Esophagus squamous epithelium (tissue), 4 donors: ENCODE measurements around the gene MAP3K12.

Source experiments
- POLR2A ChIP-seq, 4 donors: fragments of 450-650 bp; IDR thresholded peaks; one replicate each; pipeline ENCODE4 v1.6.1; 2017; ENCODE audit warnings: antibody characterized with exemption in 4 of 4, mild to moderate bottlenecking in 4 of 4, moderate library complexity in 3 of 4
- TF ChIP-seq, protein P1 (sequence below), 6 experiments: fragments of 450-650 bp in 4 of 6; fragments of 200-600 bp in 2 of 6; sonication (generic) in 2 of 6; IDR thresholded peaks; one replicate each; pipeline ENCODE4 v1.5.1; 2016 to 2019; ENCODE audit warnings: antibody characterized with exemption in 6 of 6, mild to moderate bottlenecking in 4 of 6, moderate library complexity in 4 of 6

DNA sequence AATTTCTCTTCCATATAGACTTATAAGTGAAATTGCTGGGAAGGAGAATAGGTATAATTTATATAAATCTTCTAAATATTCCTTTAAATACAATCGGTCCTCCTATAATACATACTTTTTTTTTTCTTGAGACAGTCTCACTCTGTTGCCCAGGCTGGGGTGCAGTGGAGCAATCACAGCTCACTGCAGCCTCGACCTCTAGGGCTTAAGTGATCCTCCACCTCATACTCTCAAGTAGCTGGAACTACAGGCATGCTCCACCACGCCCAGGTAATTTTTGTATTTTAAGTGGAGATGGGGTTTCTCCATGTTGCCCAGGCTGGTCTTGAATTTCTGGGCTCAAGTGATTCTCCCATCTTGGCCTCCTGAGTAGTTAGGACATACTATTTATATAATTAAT, 37.7 kb upstream of the MAP3K12 start:
- TF ChIP-seq, protein P1, sequence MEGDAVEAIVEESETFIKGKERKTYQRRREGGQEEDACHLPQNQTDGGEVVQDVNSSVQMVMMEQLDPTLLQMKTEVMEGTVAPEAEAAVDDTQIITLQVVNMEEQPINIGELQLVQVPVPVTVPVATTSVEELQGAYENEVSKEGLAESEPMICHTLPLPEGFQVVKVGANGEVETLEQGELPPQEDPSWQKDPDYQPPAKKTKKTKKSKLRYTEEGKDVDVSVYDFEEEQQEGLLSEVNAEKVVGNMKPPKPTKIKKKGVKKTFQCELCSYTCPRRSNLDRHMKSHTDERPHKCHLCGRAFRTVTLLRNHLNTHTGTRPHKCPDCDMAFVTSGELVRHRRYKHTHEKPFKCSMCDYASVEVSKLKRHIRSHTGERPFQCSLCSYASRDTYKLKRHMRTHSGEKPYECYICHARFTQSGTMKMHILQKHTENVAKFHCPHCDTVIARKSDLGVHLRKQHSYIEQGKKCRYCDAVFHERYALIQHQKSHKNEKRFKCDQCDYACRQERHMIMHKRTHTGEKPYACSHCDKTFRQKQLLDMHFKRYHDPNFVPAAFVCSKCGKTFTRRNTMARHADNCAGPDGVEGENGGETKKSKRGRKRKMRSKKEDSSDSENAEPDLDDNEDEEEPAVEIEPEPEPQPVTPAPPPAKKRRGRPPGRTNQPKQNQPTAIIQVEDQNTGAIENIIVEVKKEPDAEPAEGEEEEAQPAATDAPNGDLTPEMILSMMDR (IDR thresholded peaks at IDR 0.05), result no peak
- TF ChIP-seq POLR2A (IDR thresholded peaks at IDR 0.05), result no peak
